PC-3 (cell line): ENCODE data around the gene UNC93B1. TPM values are rescaled to one million over a fixed set of nuclear protein-coding genes. Genes with fewer than 3 reads are reported as not detected.

Experiments used
- ATAC-seq: fragments of 200-7000 bp; cut with Tn5 transposase; 2 replicates; pipeline ENCODE4 v1.9.1; 2020; ENCODE audit warnings: mild to moderate bottlenecking, moderate library complexity
- BruUV-seq: library from RNA; stranded (reverse); fragments of 400-500 nt; replicated peaks from 2 replicates; lab custom pipeline; 2021; lab: Mats Ljungman, UMichigan
- CTCF ChIA-PET: fragments of 300-600 bp; sonication (Branson Sonifier 250); formaldehyde crosslinking; loops from one replicate; lab custom pipeline; 2022; ENCODE audit warnings: antibody characterized with exemption; lab: Charles Lee
- POLR2A ChIA-PET: fragments of 300-600 bp; sonication (Branson Sonifier 250); formaldehyde crosslinking; loops from one replicate; lab custom pipeline; 2022; ENCODE audit warnings: antibody characterized with exemption; ENCODE audit not compliant: unreplicated experiment; lab: Charles Lee
- DNase-seq: peaks from one replicate; pipeline ENCODE4 v3.0.0-alpha.2; 2015
- H2AFZ ChIP-seq: fragments of 300-600 bp; sonication (generic); 2 replicates; pipeline ENCODE4 v1.6.0; 2016; ENCODE audit warnings: antibody characterized with exemption, low read length
- H3F3A ChIP-seq: fragments of 300-600 bp; sonication (generic); one replicate; pipeline ENCODE4 v1.6.0; 2017; ENCODE audit warnings: antibody characterized with exemption, low read length, control low read depth, mild to moderate bottlenecking; ENCODE audit not compliant: unreplicated experiment
- H3K27ac ChIP-seq: fragments of 300-600 bp; sonication (generic); 2 replicates; pipeline ENCODE4 v1.5.1; 2016; ENCODE audit warnings: mild to moderate bottlenecking, low read length
- H3K27me3 ChIP-seq: fragments of 300-600 bp; sonication (generic); 2 replicates; pipeline ENCODE4 v1.6.1; 2016; ENCODE audit warnings: low read length, mixed read lengths
- H3K36me3 ChIP-seq: fragments of 300-600 bp; sonication (generic); 2 replicates; pipeline ENCODE4 v1.6.1; 2016; ENCODE audit warnings: low read depth, mixed run types, low read length, mixed read lengths
- H3K4me1 ChIP-seq: fragments of 300-600 bp; sonication (generic); 2 replicates; pipeline ENCODE4 v1.5.1; 2016; ENCODE audit warnings: low read length; ENCODE audit not compliant: insufficient read depth
- H3K4me2 ChIP-seq: fragments of 300-600 bp; sonication (generic); 2 replicates; pipeline ENCODE4 v1.6.0; 2016; ENCODE audit warnings: low read length
- H3K4me3 ChIP-seq: fragments of 300-600 bp; sonication (generic); 2 replicates; pipeline ENCODE4 v1.5.1; 2016; ENCODE audit warnings: mild to moderate bottlenecking, low read length, mixed read lengths
- H3K79me2 ChIP-seq: fragments of 300-600 bp; sonication (generic); 2 replicates; pipeline ENCODE4 v1.6.1; 2017; ENCODE audit warnings: low read length, mixed read lengths
- H3K9ac ChIP-seq: fragments of 300-600 bp; sonication (generic); 2 replicates; pipeline ENCODE4 v1.6.0; 2016; ENCODE audit warnings: mild to moderate bottlenecking, low read length
- H3K9me2 ChIP-seq: fragments of 300-600 bp; sonication (generic); replicated peaks from 2 replicates; pipeline ENCODE4 v1.6.1; 2016; ENCODE audit warnings: mixed run types, low read length, mixed read lengths
- H3K9me3 ChIP-seq: fragments of 300-600 bp; sonication (generic); 2 replicates; pipeline ENCODE4 v1.6.1; 2016; ENCODE audit warnings: low read length, mixed read lengths
- H4K20me1 ChIP-seq: fragments of 300-600 bp; sonication (generic); 2 replicates; pipeline ENCODE4 v1.6.1; 2016; ENCODE audit warnings: low read length, mixed read lengths
- CTCF ChIP-seq: fragments of 300-600 bp; sonication (generic); conservative IDR thresholded peaks from 2 replicates; pipeline ENCODE4 v1.5.1; 2017; ENCODE audit warnings: antibody characterized with exemption, low read depth, mild to moderate bottlenecking, low read length
- EZH2 ChIP-seq: fragments of 300-600 bp; sonication (generic); IDR thresholded peaks from one replicate; pipeline ENCODE4 v1.6.1; 2017; ENCODE audit warnings: antibody characterized with exemption, mild to moderate bottlenecking, low read length; ENCODE audit not compliant: unreplicated experiment
- EZH2phosphoT487 ChIP-seq: fragments of 300-600 bp; sonication (generic); IDR thresholded peaks from 2 replicates; pipeline ENCODE4 v1.6.1; 2018; ENCODE audit warnings: mild to moderate bottlenecking, antibody characterized with exemption, low read length, borderline replicate concordance
- intact Hi-C: fragments of 100-400 bp; cut with micrococcal nuclease; formaldehyde crosslinking; loops from 2 replicates; pipeline ENCODE4 v1.9.0; 2023
- total RNA-seq: library from RNA; depleted of rRNA; stranded (reverse); fragments of >200 nt; gene quantifications from 2 replicates; pipeline ENCODE4 v1.2.3, GENCODE V29; 2014

The UNC93B1 gene
- total RNA-seq, 1 experiment from 2014 or later = 66.8 TPM

DNA sequence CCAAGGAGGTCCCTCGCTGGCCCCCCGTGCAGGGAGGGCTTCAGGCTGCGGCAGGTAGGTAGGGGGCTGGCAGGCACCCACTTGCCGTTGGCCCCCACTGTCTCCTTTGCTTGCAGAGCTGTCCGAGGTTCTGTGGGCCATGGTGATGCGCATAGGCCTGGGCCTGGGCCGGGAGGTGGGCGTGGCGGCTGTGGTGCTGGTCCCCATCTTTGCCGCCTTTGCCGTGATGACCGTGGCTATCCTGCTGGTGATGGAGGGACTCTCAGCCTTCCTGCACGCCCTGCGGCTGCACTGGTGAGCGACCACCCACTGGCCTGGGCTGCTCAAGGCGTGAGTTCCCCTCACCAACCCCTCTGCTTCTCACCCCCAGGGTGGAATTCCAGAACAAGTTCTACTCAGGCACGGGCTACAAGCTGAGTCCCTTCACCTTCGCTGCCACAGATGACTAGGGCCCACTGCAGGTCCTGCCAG is 46.5 kb upstream of the UNC93B1 start:
- DNase-seq = no peak
- Histone ChIP-seq H3K4me2 (no peak overlapping the region), H2AFZ (no peak overlapping the region), H3K27me3 (no peaks in the 10 kb centered on the region), H3K4me3 (no peak overlapping the region), H3K9me2 (no peaks in the 10 kb centered on the region), H3K36me3 (peaks cover 11% of the 10 kb centered on the region; the same call in 1 of the 2 replicates), H3K9ac (no peak overlapping the region), H4K20me1 (no peaks in the 10 kb centered on the region), H3K4me1 (no peaks in the 10 kb centered on the region), H3F3A (no peaks in the 10 kb centered on the region), H3K79me2 (no peaks in the 10 kb centered on the region), H3K27ac (no peak overlapping the region), H3K9me3 (no peaks in the 10 kb centered on the region)
- ChIA-PET CTCF (no interaction called here), POLR2A (no interaction called here)
- no peak for ATAC-seq
- no peak for TF ChIP-seq EZH2
- TF ChIP-seq EZH2phosphoT487 = no peak
- no peak for TF ChIP-seq CTCF
- BruUV-seq = TSS peak; percentile 13
- intact Hi-C loops = no loop called here

DNA sequence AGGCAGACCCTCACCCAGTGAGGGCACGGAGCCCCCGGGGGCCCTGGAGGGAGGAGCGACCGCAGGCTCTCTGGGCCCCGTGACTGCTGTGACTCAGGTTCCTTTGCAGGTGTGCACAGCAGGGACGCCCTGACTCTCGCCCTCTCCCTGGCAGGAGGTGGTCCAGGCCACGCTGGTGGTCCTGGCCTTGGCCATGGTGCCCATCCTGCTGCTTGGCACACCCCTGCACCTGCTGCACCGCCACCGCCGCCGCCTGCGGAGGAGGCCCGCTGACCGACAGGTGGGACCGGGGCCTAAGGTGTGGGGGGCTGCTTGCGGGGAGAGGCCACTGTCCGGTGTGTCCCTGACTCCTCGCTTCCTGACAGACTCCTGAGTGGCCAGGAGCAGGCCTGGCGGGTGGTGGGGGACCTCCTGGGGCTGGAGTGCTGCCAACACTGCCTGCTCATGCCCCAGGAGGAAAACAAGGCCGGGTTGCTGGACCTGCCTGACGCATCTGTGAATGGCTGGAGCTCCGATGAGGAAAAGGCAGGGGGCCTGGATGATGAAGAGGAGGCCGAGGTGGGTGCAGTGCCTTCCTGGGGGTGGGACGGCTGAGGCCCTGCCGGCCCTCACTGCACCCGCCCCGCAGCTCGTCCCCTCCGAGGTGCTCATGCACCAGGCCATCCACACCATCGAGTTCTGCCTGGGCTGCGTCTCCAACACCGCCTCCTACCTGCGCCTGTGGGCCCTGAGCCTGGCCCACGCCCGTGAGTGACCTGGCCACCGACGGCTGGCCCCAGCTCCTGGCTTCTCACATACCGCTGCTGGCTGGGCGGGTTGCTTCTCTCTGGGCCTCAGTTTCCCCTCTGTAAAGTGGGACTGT is 45.8 kb upstream of the UNC93B1 start:
- Histone ChIP-seq H3F3A (no peaks in the 10 kb centered on the region), H3K27ac (no peak overlapping the region), H2AFZ (no peak overlapping the region), H4K20me1 (no peaks in the 10 kb centered on the region), H3K79me2 (no peaks in the 10 kb centered on the region), H3K9me3 (no peaks in the 10 kb centered on the region), H3K36me3 (peaks cover 13% of the 10 kb centered on the region; the same call in 1 of the 2 replicates), H3K27me3 (no peaks in the 10 kb centered on the region), H3K4me1 (no peaks in the 10 kb centered on the region), H3K4me2 (no peak overlapping the region), H3K4me3 (no peak overlapping the region), H3K9me2 (no peaks in the 10 kb centered on the region), H3K9ac (no peak overlapping the region)
- ChIA-PET POLR2A (no interaction called here), CTCF (no interaction called here)
- TF ChIP-seq EZH2 (no peak), EZH2phosphoT487 (no peak), CTCF (no peak)
- BruUV-seq = no TSS peak
- no peak for ATAC-seq
- no peak for DNase-seq
- intact Hi-C loops = no loop called here
